ENCODE results near the gene MARCHF4.

Gene MARCHF4

GRCh38 chr2:216350214-216350791, 22.0 kb downstream of the MARCHF4 start:
- no peak for DNase-seq (ENCODE audit: low spot score)

DNA sequence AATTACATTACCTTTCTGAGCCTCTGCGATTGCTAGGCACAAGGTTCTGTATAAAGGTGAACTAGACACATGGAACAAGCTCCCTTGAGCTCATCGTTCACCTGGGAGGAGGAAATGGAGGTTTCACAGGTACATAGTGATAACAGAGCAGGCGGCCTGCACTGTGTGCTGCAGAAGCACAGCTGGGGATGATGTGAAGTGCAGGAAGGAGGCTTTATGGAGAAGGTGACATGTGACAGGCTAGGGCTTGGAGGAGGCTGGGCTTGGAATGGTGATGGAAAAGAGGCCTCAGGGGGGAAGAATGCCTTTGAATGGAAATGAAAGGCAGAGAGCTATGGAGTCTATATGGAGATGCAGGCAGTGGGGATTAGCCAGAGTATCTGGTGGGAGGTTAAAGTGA, 22.9 kb downstream of the MARCHF4 start:
- no peak for DNase-seq (ENCODE audit: low spot score)

GRCh38 chr2:216348756-216349308, 23.5 kb downstream of the MARCHF4 start:
- DNase-seq (ENCODE audit: low spot score) = no peak

- no peak for DNase-seq (ENCODE audit: low spot score)
Observed at GRCh38 chr2:216346781-216347180, 25.5 kb downstream of the MARCHF4 start.

GRCh38 chr2:216345846-216346245, 26.4 kb downstream of the MARCHF4 start:
- DNase-seq (ENCODE audit: low spot score) = no peak

DNA sequence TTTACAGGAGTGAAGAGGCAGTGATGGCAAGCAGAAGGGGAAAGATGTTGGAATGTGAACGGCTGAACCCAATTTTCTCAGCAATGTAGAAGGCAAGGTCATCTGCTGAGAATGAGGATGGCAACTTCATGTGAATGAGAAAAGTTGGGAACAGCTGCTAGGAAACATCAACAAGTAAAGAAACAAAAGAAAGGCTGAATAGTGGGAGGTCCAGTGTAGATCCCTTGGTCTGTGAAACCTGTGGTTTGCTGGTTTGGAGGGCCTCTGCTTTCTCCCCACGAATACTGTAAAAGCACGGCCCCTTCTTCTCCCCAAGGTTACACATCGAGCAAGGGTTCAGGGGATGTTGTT, 27.4 kb downstream of the MARCHF4 start:
- no peak for DNase-seq (ENCODE audit: low spot score)

DNA sequence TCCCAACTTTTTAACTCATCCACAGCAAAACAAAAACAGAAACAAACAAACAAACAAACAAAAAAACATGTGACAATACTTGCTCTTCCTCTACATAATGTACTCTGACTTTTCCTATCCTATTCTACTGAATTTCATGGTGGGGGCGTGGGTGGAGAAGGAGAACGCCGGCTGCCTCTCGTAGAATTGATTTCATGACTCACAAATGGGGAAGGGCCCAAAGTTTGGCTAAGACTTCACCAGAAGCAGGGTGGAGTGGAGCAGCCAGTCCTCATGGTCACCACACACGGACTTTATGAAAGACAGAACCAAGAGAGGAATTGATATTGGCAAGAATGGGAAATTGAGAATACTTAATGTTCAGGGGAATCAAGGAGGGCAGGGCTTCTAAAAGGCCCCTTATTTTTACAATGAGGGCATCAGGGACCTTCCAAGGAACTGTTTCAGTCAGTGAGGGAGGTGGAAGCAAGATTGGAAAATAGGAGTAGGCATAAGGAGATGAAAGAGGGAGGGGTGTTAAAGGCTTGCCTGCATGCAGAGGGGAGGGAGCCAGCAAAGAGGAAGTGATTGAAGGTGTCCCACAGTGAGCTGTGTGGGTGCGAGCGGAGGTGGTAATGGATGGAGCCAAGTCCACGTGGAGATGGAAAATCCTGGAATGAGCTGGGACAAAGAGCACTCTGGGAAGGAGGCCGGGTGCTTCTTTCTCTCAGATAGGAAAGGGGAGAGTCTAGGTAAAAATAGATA, 27.9 kb downstream of the MARCHF4 start:
- no peak for DNase-seq (ENCODE audit: low spot score)

DNA sequence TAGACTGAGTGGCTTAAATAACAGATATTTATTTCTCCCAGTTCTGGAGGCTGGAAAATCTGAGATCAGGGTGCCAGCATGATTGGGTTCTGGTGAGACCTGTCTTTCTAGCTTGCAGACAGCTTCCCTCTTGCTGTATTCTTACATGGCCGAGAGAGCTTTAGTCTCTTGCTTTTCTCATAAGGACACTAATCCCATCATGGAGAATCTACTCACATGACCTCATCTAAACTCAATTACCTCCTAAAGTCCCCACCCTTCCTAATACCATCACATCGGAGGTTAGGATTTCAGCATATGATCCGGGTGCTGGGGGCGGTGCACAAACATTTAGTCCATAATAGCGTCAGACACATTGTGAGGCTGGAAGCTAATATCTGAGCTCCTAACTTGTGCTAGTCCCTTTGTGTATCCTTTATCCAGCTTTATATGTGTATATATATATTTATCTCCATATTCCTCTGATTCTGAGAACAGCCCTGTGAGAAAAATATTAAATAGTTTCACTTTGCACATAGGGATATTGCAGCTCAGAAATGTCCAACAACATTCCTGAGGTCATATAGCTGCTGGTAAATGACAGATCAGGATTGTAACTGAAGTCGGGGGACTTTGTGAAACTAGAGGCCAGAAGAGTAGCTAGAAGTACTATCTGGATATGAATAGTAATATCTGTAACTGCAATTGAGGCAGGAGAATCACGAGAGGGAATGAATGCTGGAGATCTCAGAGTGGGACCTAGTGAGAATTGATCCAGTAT, 28.9 kb downstream of the MARCHF4 start:
- no peak for DNase-seq (ENCODE audit: low spot score)

DNA sequence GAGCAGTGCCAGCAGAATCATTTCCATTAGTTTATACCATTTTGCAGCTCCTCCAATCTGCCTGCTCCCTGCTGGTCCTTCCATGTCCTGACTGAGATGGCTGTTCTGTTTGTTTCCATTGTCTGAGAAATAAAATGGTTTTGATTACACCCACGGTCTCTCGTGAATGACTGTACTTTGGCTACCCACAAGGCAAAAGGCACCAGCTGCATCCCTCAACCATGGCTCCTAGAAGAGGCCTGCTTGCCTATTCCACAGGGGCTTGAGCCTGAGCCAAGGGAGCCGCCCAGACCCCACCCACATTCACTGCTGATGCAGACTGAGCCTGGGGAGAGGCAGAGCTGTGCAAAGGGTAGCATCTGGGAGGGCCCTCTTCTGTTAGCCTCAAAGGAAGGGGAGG, 31.2 kb downstream of the MARCHF4 start:
- no peak for DNase-seq (ENCODE audit: low spot score)

GRCh38 chr2:216340280-216340631, 32.0 kb downstream of the MARCHF4 start:
- no peak for DNase-seq (ENCODE audit: low spot score)

DNA sequence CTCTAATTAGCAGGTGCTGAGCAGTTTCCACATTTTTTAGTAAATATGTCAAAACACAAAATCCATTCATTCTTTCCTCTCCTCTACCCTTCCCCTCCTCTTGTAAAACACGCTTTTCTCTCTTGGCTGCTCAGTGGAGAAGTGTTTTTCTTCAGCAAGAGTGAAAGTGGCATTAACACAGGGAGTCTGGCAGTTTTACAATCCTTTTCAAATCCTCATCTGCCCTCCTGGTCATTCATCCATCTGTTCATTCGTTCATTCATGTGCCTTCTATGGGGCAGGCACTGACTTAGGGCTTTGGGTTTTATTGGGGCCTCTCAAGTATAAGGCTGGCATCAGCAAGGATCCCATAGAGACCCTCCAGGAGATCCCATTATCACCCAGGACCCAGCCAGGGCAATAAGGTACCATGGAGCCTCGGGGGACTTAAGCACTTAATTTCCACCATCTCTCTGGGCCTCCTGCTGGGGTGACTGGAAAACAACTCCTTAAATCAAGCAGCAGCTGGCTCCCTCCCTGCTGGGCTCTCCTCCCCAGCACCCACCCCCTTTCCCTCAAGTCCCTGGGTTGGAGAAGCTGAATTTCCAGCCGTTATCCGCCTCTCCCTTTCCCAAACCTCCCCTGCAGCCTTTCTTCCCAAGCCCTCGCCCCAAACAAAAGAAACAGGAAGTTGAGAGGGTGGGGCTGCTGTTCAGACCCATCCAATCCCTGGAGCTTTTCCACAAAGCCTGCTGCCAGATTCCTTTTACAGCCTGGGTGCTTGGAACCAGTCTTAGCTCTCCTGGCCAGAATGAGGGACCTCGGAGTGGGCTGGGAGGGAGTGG, 32.6 kb downstream of the MARCHF4 start:
- DNase-seq (ENCODE audit: low spot score) = no peak

GRCh38 chr2:216335252-216335651, 37.0 kb downstream of the MARCHF4 start:
- no peak for DNase-seq (ENCODE audit: low spot score)

DNA sequence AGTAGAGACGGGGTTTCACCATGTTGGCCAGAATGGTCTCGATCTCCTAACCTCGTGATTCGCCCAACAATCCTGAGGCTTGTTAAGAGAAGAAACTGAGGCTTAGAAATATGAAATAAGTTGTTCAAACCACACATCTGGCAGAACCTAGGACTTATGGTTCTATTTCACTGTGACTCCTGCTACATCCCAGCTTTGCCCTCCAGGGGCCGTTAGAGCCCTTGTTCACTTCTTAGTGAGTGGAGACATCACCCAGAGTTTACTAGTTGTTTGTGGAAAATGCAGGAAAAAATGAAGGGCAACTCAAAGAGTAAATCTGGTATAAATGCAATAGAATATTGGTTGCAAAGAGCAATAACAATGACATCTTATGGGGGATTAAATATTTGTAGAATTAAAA, 43.9 kb downstream of the MARCHF4 start:
- DNase-seq (ENCODE audit: low spot score) = no peak

- DNase-seq (ENCODE audit: low spot score) = no peak
Observed at GRCh38 chr2:216327447-216327935, 44.8 kb downstream of the MARCHF4 start.
